Adrenal gland (tissue), 12 donors: ENCODE data around the gene SEC22C. TPM values are rescaled to one million over a fixed set of nuclear protein-coding genes. Genes with fewer than 3 reads are reported as not detected.
"Not testable (repeated sequence)": the region's sequence is repeated elsewhere in the genome, so short reads cannot be mapped to it uniquely, and the experiment has no call there.

Experiments used
- DNase-seq, 7 donors: peaks; one replicate each; pipeline ENCODE4 v3.0.0-alpha.2; 2019 to 2020
- H3K27ac ChIP-seq, 5 donors: fragments of 200-600 bp; sonication (generic) in 4 of 5; 1 replicate in 3 of 5; 2 replicates in 2 of 5; pipeline versions ENCODE4 v1.5.1 to v1.8.0; 2016 to 2020; ENCODE audit warnings: mild to moderate bottlenecking in 1 of 5
- H3K27me3 ChIP-seq: fragments of 200-600 bp; 2 replicates; pipeline ENCODE4 v1.8.0; 2021
- H3K36me3 ChIP-seq, 2 donors: fragments of 200-600 bp; replicated peaks in 1 of 2; 1 replicate in 1 of 2; 2 replicates in 1 of 2; pipeline versions ENCODE4 v1.5.1 to v1.8.0; 2018 to 2022
- H3K4me1 ChIP-seq, 2 donors: fragments of 200-600 bp; replicated peaks in 1 of 2; 1 replicate in 1 of 2; 2 replicates in 1 of 2; pipeline versions ENCODE4 v1.5.1 to v1.8.0; 2018 to 2021
- H3K4me3 ChIP-seq, 4 donors: fragments of 200-600 bp; sonication (generic) in 3 of 4; one replicate each; pipeline ENCODE4 v1.5.1; 2016 to 2018
- H3K9me3 ChIP-seq, 3 donors: fragments of 200-600 bp; sonication (generic) in 1 of 3; replicated peaks in 1 of 3; 1 replicate in 2 of 3; 2 replicates in 1 of 3; pipeline versions ENCODE4 v1.5.1 to v1.8.0; 2016 to 2021
- CTCF ChIP-seq, 6 experiments: fragments of 450-650 bp in 4 of 6; fragments of 200-600 bp in 2 of 6; sonication (generic) in 1 of 6; IDR thresholded peaks; 1 replicate in 5 of 6; 2 replicates in 1 of 6; pipeline versions ENCODE4 v1.5.1 to v1.8.0; 2016 to 2021; ENCODE audit warnings: antibody characterized with exemption in 6 of 6, mild to moderate bottlenecking in 2 of 6, moderate library complexity in 1 of 6
- POLR2A ChIP-seq, 2 donors: fragments of 450-650 bp; IDR thresholded peaks; one replicate each; pipeline ENCODE4 v1.6.1; 2017; ENCODE audit warnings: antibody characterized with exemption in 2 of 2, mild to moderate bottlenecking in 2 of 2, moderate library complexity in 1 of 2
- WGBS, 4 donors: extraction: QIAGEN DNeasy Blood & Tissue Kit in 2 of 4; methylation state at CpG; one replicate each; pipeline versions ENCODE4 v1.1.5 to v1.1.7; 2013 to 2017; 5-methylcytosine and 5-hydroxymethylcytosine counted together
- intact Hi-C, 2 donors: fragments of 100-400 bp; cut with DNase I; formaldehyde crosslinking; loops; one replicate each; pipeline versions ENCODE4 v1.14.1 to v1.15.0; 2022 to 2023
- polyA plus RNA-seq, 3 donors: library from polyadenylated mRNA; stranded (reverse); fragments of 200-250 nt in 2 of 3; fragments of 350-450 nt in 1 of 3; fragmentation: Illumina TruSeq in 1 of 3; extraction: RNeasy Lipid Tissue Mini Kit (QIAGEN cat#74804) in 1 of 3; gene quantifications; one replicate each; pipeline ENCODE4 v1.2.3, GENCODE V29; 2013 to 2014
- total RNA-seq, 9 donors: library from RNA; depleted of rRNA in 4 of 9; stranded (reverse); fragments of >200 nt in 4 of 9; fragments of 120-200 nt in 1 of 9; fragmentation: NEBNext Ultra II Directional in 1 of 9; extraction: Animal tissue kit (Norgen Biotek cat#: 25700) in 1 of 9; gene quantifications; one replicate each; pipeline versions ENCODE4 v1.1.0 to v1.2.4, GENCODE V29; 2013 to 2023
- donor health status: healthy with polysubstance abuse.
- donor health status: Bipolar disorder and iron deficiency.
- donor health status: DM: yes; HTN: yes; CAD: no.
- donor health status: DM: no; HTN: no; CAD: no.
- donor health status: DM: no; HTN: no; CAD: no.
- donor health status: DM: yes; HTN: yes; CAD: no.

The SEC22C gene
- total and polyA plus RNA-seq, 12 donors = 13.7 to 65.7 (median 41.8) TPM

- intact Hi-C loops = no loop called here
- Histone ChIP-seq H3K36me3 (peaks cover 0 to 13% of the 10 kb centered on the region in 2 donors), H3K4me1 (no peaks in the 10 kb centered on the region), H3K27me3 (no peaks in the 10 kb centered on the region), H3K27ac (no peak overlapping the region), H3K4me3 (no peak overlapping the region), H3K9me3 (no peaks in the 10 kb centered on the region)
- 73 to 84% (median 74%) methylated on average over 3 of the region's 3 CpGs for WGBS, 4 donors
- TF ChIP-seq CTCF (IDR thresholded peaks at IDR 0.05) = peak in 4 of 6 experiments; percentile 15 to 33 (median 21)
- TF ChIP-seq POLR2A (IDR thresholded peaks at IDR 0.05) = no peak
- DNase-seq = peak in 2 of 7 donors; percentile 42 to 43
These were observed 9.5 kb downstream of the SEC22C start for GRCh38 chr3:42572278-42572677.

- Histone ChIP-seq H3K4me1 (no peaks in the 10 kb centered on the region), H3K4me3 (no peak overlapping the region), H3K27ac (no peak overlapping the region), H3K9me3 (no peaks in the 10 kb centered on the region), H3K27me3 (no peaks in the 10 kb centered on the region), H3K36me3 (peaks cover 0 to 34% of the 10 kb centered on the region in 2 donors)
- DNase-seq = no peak
- no peak for TF ChIP-seq CTCF (IDR thresholded peaks at IDR 0.05)
- no peak for TF ChIP-seq POLR2A (IDR thresholded peaks at IDR 0.05)
- WGBS, 4 donors = 61 to 97% (median 86%) methylated on average over 2 of the region's 2 CpGs
- intact Hi-C loops = no loop called here
These were observed 12.1 kb downstream of the SEC22C start for GRCh38 chr3:42569593-42570142.

GRCh38 chr3:42562047-42562907 is 19.5 kb downstream of the SEC22C start:
- Histone ChIP-seq H3K36me3 (peaks cover 0 to 78% of the 10 kb centered on the region in 2 donors), H3K4me3 (no peak overlapping the region), H3K9me3 (no peaks in the 10 kb centered on the region), H3K27ac (no peak overlapping the region), H3K27me3 (no peaks in the 10 kb centered on the region), H3K4me1 (no peaks in the 10 kb centered on the region)
- DNase-seq = no peak
- no peak for TF ChIP-seq POLR2A (IDR thresholded peaks at IDR 0.05)
- TF ChIP-seq CTCF (IDR thresholded peaks at IDR 0.05) = no peak
- intact Hi-C loops = no loop called here
- 49 to 78% (median 59%) methylated on average over 3 of the region's 3 CpGs for WGBS, 4 donors

- intact Hi-C loops = no loop called here
- no peak overlapping the region for H3K27ac ChIP-seq
- peaks cover 0 to 88% of the 10 kb centered on the region in 2 donors for H3K36me3 ChIP-seq
- no peak overlapping the region for H3K4me3 ChIP-seq
- no peaks in the 10 kb centered on the region for H3K9me3 ChIP-seq
- no peak for TF ChIP-seq POLR2A (IDR thresholded peaks at IDR 0.05)
- no peak for TF ChIP-seq CTCF (IDR thresholded peaks at IDR 0.05)
- DNase-seq = no peak
- no peaks in the 10 kb centered on the region for H3K27me3 ChIP-seq
- no peaks in the 10 kb centered on the region for H3K4me1 ChIP-seq
These were observed 23.9 kb downstream of the SEC22C start for GRCh38 chr3:42557854-42558253.

- peaks cover 0 to 83% of the 10 kb centered on the region in 2 donors for H3K36me3 ChIP-seq
- H3K27me3 ChIP-seq, DNase-seq, H3K27ac ChIP-seq, H3K4me1 ChIP-seq, H3K4me3 ChIP-seq, H3K9me3 ChIP-seq, intact Hi-C loops: not testable (repeated sequence)
- 96 to 98% (median 97%) methylated on average over 6 of the region's 6 CpGs for WGBS, 4 donors
These were observed 24.9 kb downstream of the SEC22C start for GRCh38 chr3:42556817-42557216.
